RWPE2 (cell line): Measurements from ENCODE around the gene TMEM217.
A peak's percentile ranks its signal among the peaks of the same experiment; 100 is the strongest.

Experiments used
- ATAC-seq: fragments of 200-7000 bp; cut with Tn5 transposase; 3 replicates; pipeline ENCODE4 v1.9.1; 2021; ENCODE audit warnings: low read depth
- DNase-seq: peaks from one replicate; pipeline ENCODE4 v3.0.0-alpha.2; 2020; ENCODE audit warnings: low spot score
- H3K27ac ChIP-seq: fragments of 450-650 bp; 2 replicates; pipeline ENCODE4 v1.5.1; 2017; ENCODE audit warnings: mild to moderate bottlenecking; ENCODE audit not compliant: poor library complexity, severe bottlenecking
- H3K27me3 ChIP-seq: fragments of 250-450 bp; sonication (Bioruptor Pico); 2 replicates; pipeline ENCODE4 v1.5.1; 2021; ENCODE audit warnings: mild to moderate bottlenecking, moderate library complexity; ENCODE audit not compliant: insufficient read depth, poor library complexity, severe bottlenecking
- H3K36me3 ChIP-seq: fragments of 250-450 bp; sonication (Bioruptor Pico); 2 replicates; pipeline ENCODE4 v1.5.1; 2020; ENCODE audit warnings: low read depth, mild to moderate bottlenecking, moderate library complexity
- H3K4me1 ChIP-seq: fragments of 250-450 bp; sonication (Bioruptor Pico); 2 replicates; pipeline ENCODE4 v1.5.1; 2021; ENCODE audit warnings: mild to moderate bottlenecking, moderate library complexity; ENCODE audit not compliant: insufficient read depth, poor library complexity, severe bottlenecking
- H3K4me3 ChIP-seq: fragments of 250-450 bp; sonication (Bioruptor Pico); 2 replicates; pipeline ENCODE4 v1.5.1; 2021; ENCODE audit warnings: mild to moderate bottlenecking, moderate library complexity; ENCODE audit not compliant: severe bottlenecking
- H3K9me3 ChIP-seq: fragments of 250-450 bp; sonication (Bioruptor Pico); 2 replicates; pipeline ENCODE4 v1.5.1; 2021; ENCODE audit warnings: mild to moderate bottlenecking, moderate library complexity; ENCODE audit not compliant: severe bottlenecking
- TF ChIP-seq, protein P1 (sequence below): fragments of 450-650 bp; IDR thresholded peaks from one replicate; pipeline ENCODE4 v1.5.1; 2017; ENCODE audit warnings: mild to moderate bottlenecking, moderate library complexity; ENCODE audit not compliant: poor library complexity, severe bottlenecking

TMEM217 gene

DNA sequence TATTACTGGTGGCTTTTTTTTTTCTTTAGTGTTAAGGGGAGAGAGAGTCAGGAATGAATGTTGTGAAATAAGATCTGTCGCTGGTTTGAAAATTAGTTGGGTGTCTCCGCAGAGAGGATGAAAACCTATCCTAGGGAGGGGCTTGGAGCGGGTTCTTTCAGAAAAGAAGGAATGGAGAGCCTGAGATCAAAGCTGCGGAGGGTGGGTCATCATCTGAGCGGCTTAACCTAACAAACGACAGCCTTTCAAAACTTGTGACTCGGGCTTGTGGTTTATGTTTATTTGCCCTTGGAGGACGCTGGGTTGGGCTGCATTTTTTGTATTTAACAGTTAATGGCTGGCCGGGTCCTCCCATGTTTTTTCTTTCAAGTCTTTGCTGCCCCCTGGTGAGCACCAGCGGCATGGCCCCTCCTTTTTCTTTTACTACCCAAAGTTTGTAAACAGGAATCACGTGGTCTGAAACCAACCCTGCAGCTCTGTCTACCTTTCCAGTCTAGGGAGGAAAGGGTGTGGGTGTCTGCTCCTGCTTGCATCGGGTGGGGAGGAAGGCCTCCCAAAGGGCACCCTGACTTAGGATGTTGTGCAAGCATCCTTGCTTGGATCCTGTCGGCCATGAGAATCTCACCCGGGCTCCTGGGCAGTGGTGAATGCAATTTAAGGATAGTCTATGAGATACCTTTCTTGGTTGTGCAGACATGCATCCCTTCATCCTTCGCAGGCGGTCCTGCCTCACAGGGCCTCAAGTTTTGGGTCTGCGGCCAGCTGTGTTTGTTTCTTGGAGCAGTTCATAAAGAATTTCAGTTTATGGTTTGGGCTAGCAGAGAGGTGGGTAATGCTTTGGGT lies 85.8 kb downstream of the TMEM217 start:
- H3K4me1 ChIP-seq, result peaks cover 9% of the 10 kb centered on the region
- H3K27me3 ChIP-seq, result no peaks in the 10 kb centered on the region
- ATAC-seq, result peak; percentile 35
- H3K9me3 ChIP-seq, result no peaks in the 10 kb centered on the region
- H3K27ac ChIP-seq, result peak overlapping the region; percentile 80
- TF ChIP-seq, protein P1, sequence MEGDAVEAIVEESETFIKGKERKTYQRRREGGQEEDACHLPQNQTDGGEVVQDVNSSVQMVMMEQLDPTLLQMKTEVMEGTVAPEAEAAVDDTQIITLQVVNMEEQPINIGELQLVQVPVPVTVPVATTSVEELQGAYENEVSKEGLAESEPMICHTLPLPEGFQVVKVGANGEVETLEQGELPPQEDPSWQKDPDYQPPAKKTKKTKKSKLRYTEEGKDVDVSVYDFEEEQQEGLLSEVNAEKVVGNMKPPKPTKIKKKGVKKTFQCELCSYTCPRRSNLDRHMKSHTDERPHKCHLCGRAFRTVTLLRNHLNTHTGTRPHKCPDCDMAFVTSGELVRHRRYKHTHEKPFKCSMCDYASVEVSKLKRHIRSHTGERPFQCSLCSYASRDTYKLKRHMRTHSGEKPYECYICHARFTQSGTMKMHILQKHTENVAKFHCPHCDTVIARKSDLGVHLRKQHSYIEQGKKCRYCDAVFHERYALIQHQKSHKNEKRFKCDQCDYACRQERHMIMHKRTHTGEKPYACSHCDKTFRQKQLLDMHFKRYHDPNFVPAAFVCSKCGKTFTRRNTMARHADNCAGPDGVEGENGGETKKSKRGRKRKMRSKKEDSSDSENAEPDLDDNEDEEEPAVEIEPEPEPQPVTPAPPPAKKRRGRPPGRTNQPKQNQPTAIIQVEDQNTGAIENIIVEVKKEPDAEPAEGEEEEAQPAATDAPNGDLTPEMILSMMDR, result peak; percentile 94
- peaks cover 49% of the 10 kb centered on the region for H3K36me3 ChIP-seq
- peak; percentile 78 for DNase-seq
- peak overlapping the region; percentile 79 for H3K4me3 ChIP-seq

DNA sequence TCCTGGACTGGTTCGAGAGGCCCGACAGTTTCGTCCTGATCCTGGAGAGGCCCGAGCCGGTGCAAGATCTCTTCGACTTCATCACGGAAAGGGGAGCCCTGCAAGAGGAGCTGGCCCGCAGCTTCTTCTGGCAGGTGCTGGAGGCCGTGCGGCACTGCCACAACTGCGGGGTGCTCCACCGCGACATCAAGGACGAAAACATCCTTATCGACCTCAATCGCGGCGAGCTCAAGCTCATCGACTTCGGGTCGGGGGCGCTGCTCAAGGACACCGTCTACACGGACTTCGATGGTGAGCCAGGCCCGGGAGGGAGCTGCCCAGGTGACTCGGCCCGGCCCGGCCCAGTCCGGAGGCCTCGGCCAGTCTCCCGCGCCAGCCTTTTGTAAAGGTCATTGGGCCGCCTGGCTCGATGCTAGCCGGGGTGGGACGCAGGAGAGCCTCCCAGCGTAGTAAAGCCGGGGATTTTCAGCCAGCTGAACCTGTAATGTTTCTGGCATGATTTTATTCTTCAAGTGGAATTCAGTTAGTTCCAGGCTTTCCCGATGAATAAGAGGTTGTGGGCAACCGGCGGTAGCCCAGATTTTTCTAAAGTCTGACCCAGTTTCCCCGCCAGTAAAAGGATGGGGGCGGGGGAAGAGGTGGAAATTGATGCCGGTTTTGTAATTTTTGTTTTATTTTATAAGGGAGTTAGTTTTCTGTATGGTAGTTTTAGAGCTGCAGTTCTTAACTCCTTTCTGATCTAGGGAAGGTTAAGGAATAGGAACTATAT lies 86.6 kb downstream of the TMEM217 start:
- Histone ChIP-seq H3K4me1 (peaks cover 9% of the 10 kb centered on the region), H3K27me3 (no peaks in the 10 kb centered on the region), H3K27ac (peak overlapping the region; percentile 80), H3K36me3 (peaks cover 49% of the 10 kb centered on the region), H3K4me3 (peak overlapping the region; percentile 79), H3K9me3 (no peaks in the 10 kb centered on the region)
- TF ChIP-seq, protein P1, result no peak
- DNase-seq (peak; percentile 59), ATAC-seq (no peak)

DNA sequence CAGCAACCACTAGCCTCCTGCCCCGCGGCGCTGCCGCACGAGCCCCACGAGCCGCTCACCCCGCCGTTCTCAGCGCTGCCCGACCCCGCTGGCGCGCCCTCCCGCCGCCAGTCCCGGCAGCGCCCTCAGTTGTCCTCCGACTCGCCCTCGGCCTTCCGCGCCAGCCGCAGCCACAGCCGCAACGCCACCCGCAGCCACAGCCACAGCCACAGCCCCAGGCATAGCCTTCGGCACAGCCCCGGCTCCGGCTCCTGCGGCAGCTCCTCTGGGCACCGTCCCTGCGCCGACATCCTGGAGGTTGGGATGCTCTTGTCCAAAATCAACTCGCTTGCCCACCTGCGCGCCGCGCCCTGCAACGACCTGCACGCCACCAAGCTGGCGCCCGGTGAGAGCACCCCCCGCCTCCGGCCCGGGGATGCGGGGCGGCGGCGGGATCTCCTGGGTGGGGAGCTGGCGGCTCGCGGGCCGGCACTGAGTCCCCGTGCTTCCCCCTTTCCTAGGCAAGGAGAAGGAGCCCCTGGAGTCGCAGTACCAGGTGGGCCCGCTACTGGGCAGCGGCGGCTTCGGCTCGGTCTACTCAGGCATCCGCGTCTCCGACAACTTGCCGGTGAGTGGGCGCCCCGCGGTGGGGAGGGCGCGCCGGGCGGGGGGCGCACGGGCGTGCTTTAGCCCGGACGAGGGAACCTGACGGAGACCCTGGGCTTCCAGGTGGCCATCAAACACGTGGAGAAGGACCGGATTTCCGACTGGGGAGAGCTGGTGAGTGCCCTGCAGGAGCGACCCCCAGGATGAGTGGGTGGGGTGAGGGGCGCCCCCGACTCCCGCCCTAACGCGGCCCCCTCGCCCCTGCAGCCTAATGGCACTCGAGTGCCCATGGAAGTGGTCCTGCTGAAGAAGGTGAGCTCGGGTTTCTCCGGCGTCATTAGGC lies 87.4 kb downstream of the TMEM217 start:
- Histone ChIP-seq H3K9me3 (no peaks in the 10 kb centered on the region), H3K36me3 (peaks cover 46% of the 10 kb centered on the region), H3K27ac (peak overlapping the region; percentile 80), H3K4me3 (peak overlapping the region; percentile 79), H3K4me1 (peaks cover 9% of the 10 kb centered on the region), H3K27me3 (no peaks in the 10 kb centered on the region)
- DNase-seq (peak; percentile 59), ATAC-seq (peak; percentile 35; the same call in 2 of the 3 replicates)
- TF ChIP-seq, protein P1, result peak; percentile 9

DNA sequence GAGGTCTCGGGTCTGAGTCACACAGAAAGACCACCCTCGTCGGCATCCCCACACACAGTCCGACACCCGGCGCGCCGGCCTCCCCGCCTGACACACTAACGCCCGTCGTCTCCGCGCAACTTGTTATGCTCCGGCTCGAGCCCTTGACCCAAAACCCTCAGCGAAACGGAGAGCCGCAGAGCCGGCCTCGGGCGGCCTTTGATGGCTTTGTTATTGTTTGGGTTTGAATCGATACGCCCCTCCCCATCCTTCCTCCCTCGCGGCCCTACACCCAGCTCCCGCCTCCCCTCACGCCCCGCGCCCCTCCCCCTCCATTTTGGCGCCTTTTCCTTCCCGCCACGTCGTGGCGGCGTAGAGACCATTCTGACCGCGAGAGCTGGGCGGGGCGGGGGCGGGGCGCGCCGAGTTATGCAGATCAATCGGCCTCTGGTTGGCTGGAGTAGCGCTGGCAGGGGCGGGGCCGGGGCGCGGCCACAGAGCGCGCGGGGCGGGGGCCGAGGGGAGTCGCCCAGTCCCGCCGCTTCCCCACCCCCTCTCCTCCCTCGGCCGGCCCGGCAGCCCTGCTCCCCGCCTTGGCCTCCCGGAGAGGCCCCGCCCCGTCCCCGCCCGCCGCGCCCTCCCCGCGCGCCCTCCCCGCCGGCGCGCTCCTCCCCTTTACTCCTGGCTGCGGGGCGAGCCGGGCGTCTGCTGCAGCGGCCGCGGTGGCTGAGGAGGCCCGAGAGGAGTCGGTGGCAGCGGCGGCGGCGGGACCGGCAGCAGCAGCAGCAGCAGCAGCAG lies 88.3 kb downstream of the TMEM217 start, which contains the start of gene PIM1:
Gene PIM1 (plus strand): TSS at position 657 of the 777 bp plus-strand sequence. CDS start 424 bp downstream, outside the sequence.
- H3K36me3 ChIP-seq, result peaks cover 37% of the 10 kb centered on the region
- peak within 1 kb of the TSS; percentile 80 for H3K27ac ChIP-seq
- TF ChIP-seq, protein P1, result no peak
- DNase-seq (peak; percentile 99), ATAC-seq (peak; percentile 67)
- peaks cover 9% of the 10 kb centered on the region for H3K4me1 ChIP-seq
- H3K27me3 ChIP-seq, result no peaks in the 10 kb centered on the region
- H3K4me3 ChIP-seq, result peak within 1 kb of the TSS; percentile 79
- no peaks in the 10 kb centered on the region for H3K9me3 ChIP-seq
